ENCODE data around the gene DNAI7. TPM values are rescaled to one million over a fixed set of nuclear protein-coding genes. Genes with fewer than 3 reads are reported as not detected.

DNAI7 gene
- polyA plus RNA-seq, 1 donor = 7.9 TPM

DNA sequence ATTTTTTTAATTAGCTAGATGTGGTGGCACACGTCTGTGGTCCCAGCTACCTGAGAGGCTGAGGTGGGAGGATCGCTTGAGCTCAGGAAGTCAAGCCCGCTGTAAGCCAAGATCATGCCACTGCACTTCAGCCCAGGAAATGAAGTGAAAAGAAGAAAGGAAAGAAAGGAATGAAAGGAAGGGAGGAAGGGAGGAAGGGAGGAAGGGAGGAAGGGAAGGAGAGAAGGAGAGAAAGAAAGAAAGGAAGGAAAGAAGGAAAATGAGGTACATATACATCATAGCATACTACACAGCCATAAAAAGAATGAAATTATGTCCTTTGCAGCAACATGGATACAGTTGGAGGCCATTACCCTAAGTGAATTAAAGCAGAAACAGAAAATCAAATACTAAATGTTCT is 12.2 kb downstream of the DNAI7 start:
- DNase-seq = no peak

DNA sequence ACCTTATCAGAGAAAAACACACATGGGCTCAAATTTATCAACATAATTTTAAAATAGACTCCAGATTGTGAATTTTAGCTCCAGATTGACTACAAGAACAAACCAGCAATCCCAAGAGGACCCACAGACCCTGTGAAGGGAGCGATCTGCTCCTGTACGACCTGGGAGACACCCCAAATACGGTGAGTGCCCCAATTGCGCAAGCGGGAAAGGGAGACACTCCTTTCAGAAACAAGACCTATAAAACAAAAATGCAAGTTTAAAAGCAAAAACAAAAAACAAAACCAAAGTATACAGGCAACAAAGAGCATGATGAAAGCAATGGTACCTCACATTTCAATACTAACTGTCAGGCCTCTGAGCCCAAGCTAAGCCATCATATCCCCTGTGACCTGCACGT is 32.1 kb downstream of the DNAI7 start:
- DNase-seq = no peak

DNA sequence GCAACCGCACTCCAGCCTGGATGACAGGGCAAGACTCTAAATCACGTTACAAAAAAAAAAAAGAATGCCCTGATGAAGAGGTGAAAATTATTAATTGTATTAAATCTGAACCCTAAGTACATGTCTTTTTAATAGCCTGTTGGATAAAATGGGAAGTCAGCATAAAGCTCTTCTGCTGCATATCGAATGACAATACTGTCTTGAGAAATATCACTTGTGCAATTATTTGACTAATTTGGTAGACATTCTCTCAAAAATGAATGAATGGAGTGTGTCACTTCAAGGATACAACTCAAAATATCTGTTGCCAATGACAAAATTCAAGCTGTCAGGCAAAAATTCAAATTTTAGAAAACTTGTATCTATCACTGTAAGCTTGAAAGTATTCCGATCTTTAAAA is 38.9 kb downstream of the DNAI7 start:
- no peak for DNase-seq

DNA sequence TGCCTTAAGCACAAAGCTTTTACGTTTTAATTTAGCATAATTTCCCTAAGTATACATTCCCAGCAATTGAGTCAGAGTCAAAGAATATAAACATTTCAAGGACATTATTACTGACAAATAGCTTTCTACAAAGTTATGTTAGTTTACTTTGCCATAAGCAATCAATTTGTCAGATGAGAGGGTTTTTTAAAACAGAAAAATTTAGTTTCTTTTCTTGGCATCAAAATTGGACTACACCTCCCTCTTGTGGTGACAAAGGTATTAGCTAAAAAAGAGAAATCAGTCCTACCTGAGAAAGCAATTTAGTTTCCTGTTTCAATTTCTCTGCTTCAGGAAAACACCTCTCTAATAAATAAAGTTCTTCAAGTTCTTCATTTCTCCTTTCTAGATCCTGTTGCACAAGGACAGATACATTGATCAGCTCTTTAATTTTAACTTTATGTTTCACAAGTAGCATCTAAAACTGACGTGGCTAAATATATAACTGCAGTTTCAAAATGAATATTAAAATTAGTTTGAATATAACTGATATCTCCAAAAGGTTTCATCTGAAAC is 39.9 kb downstream of the DNAI7 start:
- peak; percentile 32 for DNase-seq

DNA sequence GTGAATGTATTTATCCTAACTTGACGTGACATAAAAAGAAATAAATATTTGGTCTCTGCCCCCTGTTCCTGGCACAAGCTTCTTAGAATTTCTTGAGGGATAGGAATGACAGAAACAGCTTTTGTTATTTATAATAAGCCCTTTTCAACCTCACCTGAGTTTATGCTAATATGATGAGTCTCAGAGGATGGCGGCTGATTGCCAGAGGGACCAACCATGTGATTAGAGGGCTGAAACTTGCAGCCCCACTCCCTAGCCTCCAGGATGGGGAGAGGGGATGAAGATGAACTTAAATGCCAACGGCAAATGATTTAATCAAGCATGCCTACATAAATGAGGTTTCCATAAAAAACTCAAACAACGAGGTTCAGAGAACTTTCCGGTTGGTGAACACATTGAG is 42.9 kb downstream of the DNAI7 start:
- DNase-seq = no peak

DNA sequence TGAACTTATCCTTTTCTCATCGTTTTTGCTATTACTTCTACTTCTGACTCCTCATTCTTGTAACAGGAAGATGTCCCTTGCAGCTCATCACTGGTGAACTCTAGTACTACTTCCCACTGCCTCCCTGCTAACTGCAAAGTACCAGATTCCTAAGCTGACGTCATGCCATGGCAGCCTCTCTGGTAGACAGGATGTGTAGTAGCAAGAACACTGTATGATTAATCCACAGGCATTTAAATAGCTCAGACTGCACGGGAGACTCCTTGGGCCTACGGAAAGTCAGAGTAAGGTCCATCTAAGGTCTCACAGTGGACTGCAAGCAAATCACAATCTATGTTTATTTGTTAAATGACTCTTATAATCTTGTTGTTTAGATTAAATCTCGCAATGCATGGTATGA is 43.5 kb downstream of the DNAI7 start:
- DNase-seq = peak; percentile 34

DNA sequence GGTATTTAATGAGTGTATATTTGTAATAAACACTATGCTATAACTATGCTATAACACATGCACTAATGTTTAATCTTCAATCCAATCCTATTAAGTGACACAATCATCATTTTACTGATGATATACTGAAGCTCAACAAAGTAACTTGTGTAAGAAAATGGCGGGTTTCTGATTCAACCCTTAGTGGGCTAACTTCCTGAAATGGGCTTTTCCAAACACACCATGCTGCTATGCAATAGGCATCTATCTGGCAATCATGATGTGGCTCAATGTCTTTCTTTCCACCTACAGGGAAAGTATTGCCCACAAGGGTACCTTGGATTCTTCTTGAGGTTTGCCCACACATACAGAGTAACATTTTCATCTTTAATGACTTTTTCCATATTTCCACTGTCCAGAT is 48.3 kb downstream of the DNAI7 start:
- DNase-seq = no peak

DNA sequence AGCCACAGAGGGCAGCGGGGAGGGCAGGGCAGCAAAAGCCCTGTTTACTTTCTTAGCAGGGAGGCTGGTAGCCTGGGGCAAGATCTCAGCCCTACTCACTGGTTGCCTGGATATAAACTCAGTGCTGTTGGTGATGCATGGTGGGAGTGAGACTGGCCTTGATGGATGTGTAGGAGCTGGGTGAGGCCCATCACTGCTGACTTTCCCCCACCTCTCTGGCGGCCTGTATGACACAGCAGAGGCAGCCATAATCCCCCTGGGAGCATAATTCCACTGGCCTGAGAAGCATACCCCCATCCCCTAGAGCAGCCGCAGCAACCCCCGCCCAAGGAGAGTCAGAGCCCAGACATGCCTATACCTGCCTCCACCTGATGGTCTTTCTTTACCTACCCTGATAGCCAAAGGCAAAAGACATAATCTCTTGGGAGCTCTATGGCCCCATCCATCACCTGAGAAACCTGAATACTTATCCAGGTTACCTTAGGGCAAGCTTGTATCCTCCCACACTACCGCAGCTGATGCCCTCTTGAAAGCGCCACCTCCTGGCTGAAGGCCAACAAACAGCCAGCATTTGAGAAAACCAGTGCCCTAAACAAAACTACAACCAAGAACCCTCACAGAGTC is 59.3 kb downstream of the DNAI7 start:
- no peak for DNase-seq

DNA sequence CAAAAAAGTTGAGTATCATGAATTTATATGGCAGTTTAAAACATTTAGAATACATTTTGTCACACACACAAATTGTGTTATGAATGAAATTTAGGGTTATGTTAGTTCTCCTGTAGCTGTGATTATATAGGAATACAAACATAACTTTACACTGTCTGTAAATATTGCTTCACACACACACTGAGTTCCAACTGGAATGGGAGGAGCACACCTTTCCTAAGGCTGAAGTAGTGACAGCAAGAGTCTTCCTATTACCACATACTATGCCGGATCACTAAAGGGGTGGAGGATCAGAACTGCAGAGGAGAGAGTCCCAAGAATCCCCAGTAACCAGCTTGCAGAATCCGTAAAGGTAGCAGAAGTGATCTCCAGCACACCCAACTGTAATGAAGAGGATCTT is 63.7 kb downstream of the DNAI7 start:
- DNase-seq = no peak

DNA sequence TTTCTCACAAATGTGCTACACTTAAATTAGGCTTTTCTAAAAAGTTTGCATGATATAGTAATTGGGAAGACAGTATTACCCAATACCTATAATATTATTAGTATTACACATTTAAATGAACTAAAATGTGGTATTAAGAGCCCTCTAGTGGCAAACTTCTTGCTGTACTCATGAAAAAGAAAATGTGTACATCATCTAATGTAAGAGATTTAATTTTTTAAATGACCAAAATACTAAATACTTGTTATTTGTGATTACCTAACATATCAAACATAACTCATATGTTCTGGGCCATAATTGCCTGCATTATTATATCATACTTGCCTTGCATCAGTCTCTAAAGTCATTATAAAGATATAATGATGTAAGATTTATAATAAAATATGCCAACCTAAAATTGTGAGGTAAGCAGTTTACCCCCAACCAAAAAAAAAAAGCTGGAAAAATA is 64.2 kb downstream of the DNAI7 start:
- DNase-seq = peak; percentile 27

DNA sequence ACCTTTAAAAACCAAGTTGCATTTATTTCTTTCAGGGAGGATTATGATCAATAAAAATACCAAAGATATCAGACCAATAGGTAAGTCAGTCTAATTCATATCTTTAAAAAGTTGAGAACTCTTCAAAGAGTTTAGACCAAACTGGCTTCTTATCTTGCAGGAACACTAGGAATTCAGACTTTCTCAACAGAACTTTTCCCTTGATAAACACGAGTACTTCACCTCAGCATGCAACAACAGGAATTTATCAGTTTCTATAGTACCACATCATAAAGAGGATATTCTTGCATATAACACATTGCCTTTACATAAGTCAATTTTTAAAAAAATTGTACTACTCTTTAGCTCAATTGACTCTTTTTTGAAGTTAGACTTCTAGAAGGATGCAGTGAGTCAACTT is 68.2 kb downstream of the DNAI7 start:
- no peak for DNase-seq

DNA sequence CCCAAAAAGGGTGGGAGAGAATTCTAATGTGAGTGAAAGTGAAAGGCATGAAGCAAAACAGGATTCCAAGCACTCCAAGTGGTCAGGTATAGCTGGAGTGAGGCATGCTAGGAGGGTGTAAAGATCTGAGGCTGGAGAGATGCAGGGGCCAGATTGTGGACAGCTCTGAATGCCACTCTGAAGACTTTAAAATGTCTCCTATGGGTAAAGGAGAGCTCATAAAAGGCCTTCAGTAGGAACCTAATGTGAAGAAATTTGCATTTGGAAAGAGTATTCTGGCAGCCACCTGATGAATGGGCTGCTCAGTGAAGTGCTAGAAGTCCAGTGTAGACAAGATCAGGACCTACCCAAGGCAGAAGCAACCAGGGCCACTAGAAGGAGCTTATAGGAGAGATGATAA is 68.9 kb downstream of the DNAI7 start:
- DNase-seq = no peak

DNA sequence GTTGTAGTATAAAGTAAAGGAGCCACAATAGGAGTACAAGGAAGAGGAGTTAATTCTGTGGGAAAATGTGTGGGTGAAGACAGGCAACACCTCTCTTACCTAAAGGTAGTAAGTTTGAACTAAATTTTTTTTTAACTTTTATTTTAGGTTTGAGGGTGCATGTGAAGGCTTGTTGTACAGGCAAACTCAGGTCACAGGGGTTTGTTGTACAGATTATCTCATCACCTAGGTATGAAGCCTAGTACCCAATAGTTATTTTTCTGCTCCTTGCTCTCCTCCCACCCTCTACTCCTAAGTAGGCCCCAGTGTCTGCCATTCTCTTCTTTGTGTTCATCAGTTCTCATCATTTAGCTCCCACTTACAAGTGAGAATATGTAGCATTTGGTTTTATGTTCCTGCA is 70.5 kb downstream of the DNAI7 start:
- DNase-seq = no peak

DNA sequence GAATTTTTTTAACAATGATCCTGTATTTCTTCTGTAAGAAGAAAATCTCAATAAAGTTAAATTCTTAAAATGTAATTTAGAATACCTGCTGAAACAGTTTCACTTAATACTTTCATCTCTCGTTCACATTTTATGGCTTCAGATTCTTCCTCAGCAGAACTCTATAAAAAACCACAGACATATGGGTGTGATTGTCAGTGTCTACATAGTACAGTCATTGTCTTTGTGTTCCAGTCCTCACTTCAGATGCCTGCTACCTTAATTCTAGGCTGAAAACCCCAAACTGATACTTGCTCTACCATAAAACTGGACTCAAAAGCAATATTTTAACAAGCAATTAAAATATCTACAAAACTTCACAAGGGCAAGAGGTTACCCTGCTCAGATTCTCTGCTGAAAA is 71.8 kb downstream of the DNAI7 start:
- no peak for DNase-seq

DNA sequence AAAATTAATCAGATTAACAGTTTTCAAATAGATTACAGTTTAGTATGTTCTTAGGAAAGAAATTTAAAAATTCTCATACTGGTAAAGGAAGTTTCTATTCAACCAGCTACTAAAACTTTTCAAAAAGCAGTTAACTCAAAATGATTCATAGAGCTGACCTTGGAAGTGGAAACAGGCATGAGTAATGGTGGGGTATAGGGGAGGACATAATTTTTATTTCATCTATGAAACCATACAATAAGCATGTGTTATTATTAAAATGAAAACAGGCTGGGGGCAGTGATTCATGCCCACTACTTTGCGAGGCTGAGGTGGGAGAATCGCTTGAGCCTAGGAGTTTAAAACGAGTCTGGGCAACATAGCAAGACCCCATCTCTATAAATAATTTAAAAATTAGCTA is 73.0 kb downstream of the DNAI7 start:
- no peak for DNase-seq

DNA sequence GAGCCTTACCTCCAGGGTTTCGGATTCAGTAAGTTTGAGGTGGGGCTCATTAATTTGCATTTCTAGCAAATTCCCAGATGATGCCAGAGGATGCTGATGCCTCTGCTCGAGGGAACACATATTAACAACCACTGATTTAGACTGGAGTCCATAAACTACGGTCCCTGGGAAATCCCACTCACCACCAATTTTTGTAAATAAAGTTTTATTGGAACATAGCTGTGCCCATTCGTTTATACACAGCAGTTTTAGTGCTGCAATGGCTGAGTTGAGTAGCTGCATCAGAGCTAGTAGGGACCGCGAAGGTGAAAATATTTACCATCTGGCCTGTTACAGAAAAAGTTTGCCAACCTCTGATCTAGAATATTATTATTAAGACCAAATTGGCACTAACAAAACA is 73.8 kb downstream of the DNAI7 start:
- DNase-seq = no peak

DNA sequence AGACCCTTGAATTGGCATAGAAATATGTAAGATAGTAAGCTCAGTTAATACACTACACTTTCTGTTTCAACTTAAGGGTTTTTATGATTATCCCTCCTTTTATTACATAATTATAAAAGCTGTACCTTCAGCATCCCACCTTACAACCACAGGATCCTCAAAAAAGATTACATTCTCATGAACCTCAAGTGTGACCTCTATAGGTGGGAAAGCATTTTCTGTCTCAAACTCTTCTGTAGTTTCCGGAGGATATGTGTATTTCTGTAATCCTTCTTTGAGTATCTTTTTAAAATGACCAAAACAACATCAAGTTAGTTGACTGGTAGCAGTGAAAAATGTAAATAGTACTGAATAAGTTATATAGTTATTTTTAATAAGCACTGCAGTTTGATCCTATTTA is 75.9 kb downstream of the DNAI7 start:
- DNase-seq = no peak

DNA sequence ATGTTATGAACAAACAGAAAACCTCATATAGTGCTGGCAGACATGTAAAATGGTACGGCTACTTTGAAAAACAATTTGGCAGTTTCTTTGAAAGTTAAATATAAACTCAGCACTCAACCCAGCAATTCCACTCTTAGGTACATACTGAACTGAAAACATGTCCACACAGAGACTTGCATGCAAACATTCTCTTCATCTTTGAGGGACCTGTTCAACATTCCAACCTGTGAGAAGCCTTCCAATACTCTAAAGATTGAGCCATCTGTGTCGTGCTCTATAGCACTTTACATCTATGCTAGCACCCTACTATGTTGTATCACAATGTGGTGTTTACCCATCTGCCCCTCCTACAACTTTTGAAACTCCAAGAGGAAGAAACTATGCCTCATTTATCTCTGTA is 79.3 kb downstream of the DNAI7 start:
- no peak for DNase-seq

DNA sequence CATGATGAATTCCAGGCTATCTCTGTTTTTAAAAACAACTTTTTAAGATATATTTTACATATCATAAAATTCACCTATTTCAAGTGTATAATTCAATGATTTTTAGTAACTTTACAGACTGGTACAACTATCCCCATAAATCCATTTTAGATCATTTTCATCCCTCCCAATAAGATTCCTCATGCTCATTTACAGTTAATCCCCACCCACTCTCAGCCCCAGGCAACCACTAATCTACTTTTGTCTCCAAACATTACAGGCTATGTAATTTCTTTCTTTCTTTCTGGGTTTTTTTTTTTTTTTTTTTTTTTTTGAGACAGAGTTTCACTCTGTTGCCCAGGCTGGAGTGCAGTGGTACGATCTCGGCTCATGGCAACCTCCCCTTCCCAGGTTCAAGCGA is 81.3 kb downstream of the DNAI7 start:
- no peak for DNase-seq

DNA sequence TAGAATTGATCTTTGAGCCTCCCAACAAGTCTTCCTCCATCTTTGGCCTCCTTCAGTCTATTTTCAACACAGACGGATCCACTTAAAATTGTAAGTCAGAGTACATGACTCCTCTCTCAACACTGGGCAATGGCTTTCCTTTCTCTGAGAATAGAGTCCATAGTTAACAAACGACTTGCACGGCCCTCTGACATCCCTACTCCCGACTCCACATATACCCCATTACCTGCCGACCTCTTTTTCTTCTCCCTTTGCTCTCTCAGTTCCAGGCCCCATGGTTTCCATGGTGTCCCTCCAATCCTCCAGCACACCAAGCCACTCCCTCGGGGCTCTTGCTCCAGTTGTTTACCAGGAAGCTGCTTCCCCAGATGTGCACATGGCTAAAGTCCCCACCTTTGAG is 84.7 kb downstream of the DNAI7 start:
- DNase-seq = no peak

DNA sequence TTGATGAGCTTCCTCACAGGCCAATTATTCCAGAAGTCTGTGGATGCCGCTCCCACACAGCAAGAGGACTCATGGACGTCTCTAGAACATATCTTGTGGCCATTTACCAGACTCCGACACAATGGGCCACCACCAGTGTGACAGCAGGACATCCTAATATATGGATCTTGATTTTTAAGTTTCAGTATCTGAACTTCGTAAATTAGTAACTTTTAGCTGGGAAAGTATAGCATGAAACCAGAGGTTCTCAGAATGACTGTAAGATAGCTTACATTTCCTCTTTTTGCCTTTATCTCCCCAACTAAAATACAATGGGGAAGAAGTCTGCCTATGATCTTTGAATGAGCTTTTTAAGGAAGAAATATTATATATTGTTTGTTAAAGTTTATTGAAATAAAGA is 87.0 kb downstream of the DNAI7 start:
- DNase-seq = no peak

DNA sequence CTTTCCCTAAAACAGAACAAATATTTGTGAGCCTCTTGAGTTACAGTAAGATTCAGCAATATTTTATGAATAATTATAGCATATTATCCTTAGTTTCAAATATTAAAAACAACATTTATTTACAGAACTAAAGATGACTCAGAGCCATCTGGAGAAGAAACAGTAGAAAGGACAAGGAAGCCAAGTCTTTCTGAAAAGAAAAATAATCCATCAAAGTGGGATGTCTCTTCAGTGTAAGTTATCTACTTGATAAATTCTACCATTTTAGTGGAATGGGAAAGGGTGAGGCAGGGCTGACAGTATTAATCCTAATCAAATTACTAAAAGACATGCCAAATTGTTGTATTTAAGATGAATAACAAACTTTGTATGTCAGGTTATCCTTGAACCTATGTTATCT is 88.1 kb downstream of the DNAI7 start:
- no peak for DNase-seq

DNA sequence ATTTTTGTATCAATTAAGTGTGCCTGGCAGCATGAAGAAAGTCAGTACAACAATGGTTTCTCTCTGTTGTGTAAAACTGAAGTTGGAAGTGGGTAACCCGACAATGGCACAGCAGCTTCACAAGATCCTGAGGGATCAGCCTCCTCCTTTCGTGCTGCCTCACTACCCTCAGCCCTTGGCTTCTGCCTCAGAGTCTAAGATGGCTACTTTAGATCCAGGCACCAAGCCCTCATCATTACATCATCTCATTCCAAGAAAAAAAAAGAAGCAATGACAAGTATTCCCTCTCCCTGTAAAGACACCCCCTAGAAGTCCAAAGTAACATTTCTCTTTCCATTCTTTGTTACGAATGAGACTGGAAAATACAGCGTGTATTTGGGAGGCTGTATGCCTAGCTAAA is 92.6 kb downstream of the DNAI7 start:
- DNase-seq = no peak

DNA sequence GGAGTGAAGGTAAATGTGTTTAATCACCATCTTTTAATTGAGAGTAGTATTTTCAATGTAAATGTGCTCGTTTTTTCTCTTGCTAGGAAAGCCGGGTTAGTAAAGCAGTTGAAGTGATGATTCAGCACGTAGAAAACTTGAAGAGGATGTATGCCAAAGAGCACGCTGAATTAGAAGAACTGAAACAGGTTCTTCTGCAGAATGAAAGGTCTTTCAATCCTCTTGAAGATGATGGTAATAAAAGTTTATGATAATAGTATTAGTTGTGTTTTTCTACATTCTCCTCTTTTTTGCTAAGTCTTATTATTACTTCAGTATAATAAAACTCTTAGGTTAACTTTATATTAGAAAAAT is 93.9 kb downstream of the DNAI7 start:
- DNase-seq = no peak

All from left kidney (tissue), 2 donors.